Astrocyte of the spinal cord (primary cell): ENCODE measurements around the gene AHDC1.
A peak's percentile ranks its signal among the peaks of the same experiment; 100 is the strongest.

Experiments used
- DNase-seq: peaks from one replicate; pipeline ENCODE4 v3.0.0; 2011; ENCODE audit warnings: low read depth, low spot score
- H3K4me3 ChIP-seq: 2 replicates; pipeline ENCODE4 v1.5.1; 2011; ENCODE audit warnings: low read depth, mild to moderate bottlenecking, low read length, moderate library complexity
- CTCF ChIP-seq: IDR thresholded peaks from 2 replicates; pipeline ENCODE4 v1.5.1; 2012; ENCODE audit warnings: low read depth, mild to moderate bottlenecking, low read length, inconsistent platforms
- in situ Hi-C: cut with HindIII; loops from 2 replicates; pipeline ENCODE4 v1.10.0; 2017; ENCODE audit warnings: low sequenced_read_pairs

AHDC1 gene

GRCh38 chr1:27638805-27639204, 34.9 kb upstream of the AHDC1 start:
- no peak for DNase-seq
- no peak for TF ChIP-seq CTCF
- no peak overlapping the region for H3K4me3 ChIP-seq
- in situ Hi-C loops: no loop called here

GRCh38 chr1:27638047-27638734, 34.2 kb upstream of the AHDC1 start:
- in situ Hi-C loops: no loop called here

GRCh38 chr1:27635396-27636142, 31.6 kb upstream of the AHDC1 start:
- no peak for DNase-seq
- no peak overlapping the region for H3K4me3 ChIP-seq
- in situ Hi-C loops: no loop called here
- no peak for TF ChIP-seq CTCF

More at GRCh38 chr1:27638047-27638734, 34.2 kb upstream of the AHDC1 start:
- no peak for TF ChIP-seq CTCF
- DNase-seq: no peak
- no peak overlapping the region for H3K4me3 ChIP-seq

- in situ Hi-C loops: no loop called here
- no peak for TF ChIP-seq CTCF
- no peak for DNase-seq
- H3K4me3 ChIP-seq: peak within 1 kb of the TSS; percentile 23
These were observed 31.0 kb upstream of the AHDC1 start, which contains the start of gene FGR for GRCh38 chr1:27634985-27635367. Gene FGR, minus strand, starts transcription at chr1:27635185. Its CDS starts 11,269 bp downstream, at chr1:27623916.

GRCh38 chr1:27634177-27634984, 30.4 kb upstream of the AHDC1 start:
- TF ChIP-seq CTCF: no peak
- H3K4me3 ChIP-seq: peak overlapping the region; percentile 23
- in situ Hi-C loops: no loop called here
- no peak for DNase-seq

GRCh38 chr1:27633640-27634176, 29.8 kb upstream of the AHDC1 start:
- peak overlapping the region; percentile 23 for H3K4me3 ChIP-seq
- in situ Hi-C loops: no loop called here
- TF ChIP-seq CTCF: no peak

More at GRCh38 chr1:27633640-27634176, 29.8 kb upstream of the AHDC1 start:
- no peak for DNase-seq
